Measurements from ENCODE around the gene GSTM2.
"Not testable (repeated sequence)": the region's sequence is repeated elsewhere in the genome, so short reads cannot be mapped to it uniquely, and the experiment has no call there.

Gene GSTM2

DNA sequence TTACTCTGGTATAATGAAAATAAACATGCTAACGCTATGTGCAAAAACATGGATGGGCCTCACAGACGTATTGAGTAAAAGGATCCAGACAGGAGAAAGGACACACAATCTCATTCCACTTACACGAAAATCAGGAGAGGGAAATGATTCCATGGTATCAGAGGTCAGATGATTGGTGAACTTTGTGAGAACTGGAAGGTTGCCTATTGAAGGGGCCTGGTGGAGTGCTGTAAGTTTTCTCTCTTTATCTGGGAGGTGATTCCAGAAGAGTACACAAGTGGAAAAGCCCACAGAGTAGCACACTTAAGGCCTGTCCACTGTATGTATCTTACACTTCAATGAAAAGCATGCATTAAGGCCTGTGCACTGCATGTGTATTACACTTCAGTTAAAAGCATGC lies 9.6 kb downstream of the GSTM2 start:
- DNase-seq (ENCODE audit: low read depth in 2 of 2), result no peak

DNA sequence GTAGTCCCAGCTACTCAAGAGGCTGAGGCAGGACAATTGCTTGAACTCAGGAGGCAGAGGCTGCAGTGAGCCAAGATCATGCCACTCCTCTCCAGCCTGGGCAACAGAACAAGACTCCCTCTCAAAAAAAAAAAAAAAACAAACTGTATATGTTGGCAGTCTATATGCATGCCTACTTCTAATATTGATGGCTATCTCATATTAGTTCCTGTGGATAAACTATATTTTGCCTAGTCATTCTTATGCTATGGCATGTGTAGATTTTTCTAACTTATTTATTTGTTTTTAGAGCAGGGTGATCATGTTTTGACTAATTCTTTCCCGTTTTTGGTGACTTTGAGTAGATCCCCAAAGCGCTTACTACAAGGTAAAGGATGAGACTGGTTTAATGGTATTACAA lies 10.8 kb downstream of the GSTM2 start:
- DNase-seq (ENCODE audit: low read depth in 2 of 2), result not testable (repeated sequence)

DNA sequence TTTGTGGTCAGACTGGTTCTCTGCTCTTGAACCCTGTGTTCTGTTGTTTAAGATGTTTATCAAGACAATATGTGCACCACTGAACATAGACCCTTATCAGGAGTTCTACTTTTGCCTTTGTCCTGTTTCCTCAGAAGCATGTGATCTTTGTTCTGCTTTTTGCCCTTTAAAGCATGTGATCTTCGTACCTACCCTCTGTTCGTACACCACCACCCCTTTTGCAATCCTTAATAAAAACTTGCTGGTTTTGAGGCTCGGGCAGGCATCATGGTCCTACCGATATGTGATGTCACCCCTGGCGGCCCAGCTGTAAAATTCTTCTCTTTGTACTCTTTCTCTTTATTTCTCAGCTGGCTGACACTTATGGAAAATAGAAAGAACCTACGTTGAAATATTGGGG lies 16.9 kb downstream of the GSTM2 start:
- DNase-seq (ENCODE audit: low read depth in 2 of 2), result not testable (repeated sequence)

DNA sequence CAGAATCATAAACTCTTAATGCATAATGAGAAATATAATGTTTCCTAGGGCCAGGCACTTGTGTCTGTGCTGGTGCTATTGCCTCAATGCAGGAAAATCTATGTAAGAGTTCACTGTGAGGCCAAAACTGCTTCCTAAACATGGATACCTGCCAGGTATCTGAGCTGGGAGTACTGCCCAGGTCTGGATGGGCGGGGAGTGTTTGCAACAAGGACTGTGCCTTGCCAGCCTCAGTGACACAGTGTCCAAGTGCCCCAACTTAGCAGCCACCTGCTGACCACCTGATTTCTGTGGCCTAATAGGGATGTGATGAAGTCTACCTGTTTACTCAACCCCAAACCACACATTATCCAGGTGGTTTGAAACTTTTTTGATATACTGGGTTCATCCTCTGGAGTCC lies 17.5 kb downstream of the GSTM2 start:
- DNase-seq (ENCODE audit: low read depth in 2 of 2), result not testable (repeated sequence)

DNA sequence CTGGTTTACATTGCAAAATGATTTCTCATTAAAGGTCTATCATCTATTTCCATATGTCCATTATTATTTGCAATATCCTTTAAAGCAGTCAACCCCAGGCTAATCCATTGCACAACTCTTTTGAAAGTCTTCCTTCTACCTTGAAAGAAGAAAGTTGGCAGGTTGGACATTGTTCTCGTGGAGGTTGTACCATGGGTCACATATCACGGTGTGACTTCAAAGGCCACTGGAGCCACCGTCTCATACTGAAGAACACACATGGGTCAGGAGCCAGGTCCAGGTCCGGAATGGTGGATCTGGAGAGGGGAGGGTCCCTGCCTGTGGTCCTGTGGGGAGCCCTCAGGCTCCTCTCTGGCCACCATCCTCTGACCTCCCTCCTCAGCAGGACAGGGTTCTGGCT lies 18.0 kb downstream of the GSTM2 start:
- DNase-seq (ENCODE audit: low read depth in 2 of 2), result not testable (repeated sequence)

DNA sequence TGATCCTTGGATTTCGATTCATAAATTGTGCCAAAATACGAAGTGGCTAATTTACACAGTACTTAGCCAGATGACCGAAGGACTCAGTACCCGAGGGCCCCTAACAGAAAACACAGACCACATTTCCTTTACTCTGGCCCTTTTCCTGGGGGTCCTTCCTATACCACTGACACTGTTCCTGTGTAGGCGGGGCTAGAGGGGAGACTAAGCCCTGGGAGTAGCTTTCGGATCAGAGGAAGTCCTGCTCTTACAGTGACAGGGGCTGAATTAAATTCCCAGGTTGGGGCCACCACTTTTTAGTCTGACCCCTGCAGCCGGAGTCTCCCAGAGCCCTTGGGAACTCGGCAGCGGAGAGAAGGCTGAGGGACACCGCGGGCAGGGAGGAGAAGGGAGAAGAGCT lies 19.3 kb downstream of the GSTM2 start:
- DNase-seq (ENCODE audit: low read depth in 2 of 2), result not testable (repeated sequence)

DNA sequence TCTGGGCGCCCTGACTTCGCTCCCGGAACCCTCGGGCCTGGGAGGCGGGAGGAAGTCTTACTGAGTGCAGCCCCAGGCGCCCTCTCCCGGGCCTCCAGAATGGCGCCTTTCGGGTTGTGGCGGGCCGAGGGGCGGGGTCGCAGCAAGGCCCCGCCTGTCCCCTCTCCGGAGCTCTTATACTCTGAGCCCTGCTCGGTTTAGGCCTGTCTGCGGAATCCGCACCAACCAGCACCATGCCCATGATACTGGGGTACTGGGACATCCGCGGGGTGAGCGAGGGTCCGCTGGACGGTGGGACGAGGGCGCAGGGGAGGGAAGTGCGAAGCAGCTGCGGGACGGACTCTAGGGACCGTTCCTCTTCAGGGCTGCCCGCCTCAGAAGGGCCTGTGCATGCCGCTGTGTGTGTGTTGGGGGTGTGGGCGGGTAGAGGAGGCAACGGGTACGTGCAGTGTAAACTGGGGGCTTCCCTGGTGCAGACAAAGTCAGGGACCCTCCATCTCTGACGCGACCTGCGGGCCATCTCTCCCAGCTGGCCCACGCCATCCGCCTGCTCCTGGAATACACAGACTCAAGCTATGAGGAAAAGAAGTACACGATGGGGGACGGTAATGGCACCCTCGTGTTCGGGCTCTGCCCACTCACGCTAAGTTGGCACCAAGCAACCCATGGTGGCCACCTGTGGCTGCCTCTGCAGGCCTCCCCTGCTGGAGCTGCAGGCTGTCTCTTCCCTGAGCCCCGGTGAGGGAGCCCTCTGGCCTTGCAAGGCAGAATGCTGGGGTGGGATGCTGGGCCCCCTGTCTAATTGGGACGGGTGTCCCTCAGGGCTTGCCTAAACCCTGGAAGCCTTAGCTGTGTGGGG lies 20.0 kb downstream of the GSTM2 start, which contains the start of gene GSTM1:
TSS of gene GSTM1 (plus strand) at position 177 of the 859 bp plus-strand sequence. CDS start at position 234, 57 bp downstream.
- peak in 1 of 2 donors; percentile 71 for DNase-seq (ENCODE audit: low read depth in 2 of 2)

DNA sequence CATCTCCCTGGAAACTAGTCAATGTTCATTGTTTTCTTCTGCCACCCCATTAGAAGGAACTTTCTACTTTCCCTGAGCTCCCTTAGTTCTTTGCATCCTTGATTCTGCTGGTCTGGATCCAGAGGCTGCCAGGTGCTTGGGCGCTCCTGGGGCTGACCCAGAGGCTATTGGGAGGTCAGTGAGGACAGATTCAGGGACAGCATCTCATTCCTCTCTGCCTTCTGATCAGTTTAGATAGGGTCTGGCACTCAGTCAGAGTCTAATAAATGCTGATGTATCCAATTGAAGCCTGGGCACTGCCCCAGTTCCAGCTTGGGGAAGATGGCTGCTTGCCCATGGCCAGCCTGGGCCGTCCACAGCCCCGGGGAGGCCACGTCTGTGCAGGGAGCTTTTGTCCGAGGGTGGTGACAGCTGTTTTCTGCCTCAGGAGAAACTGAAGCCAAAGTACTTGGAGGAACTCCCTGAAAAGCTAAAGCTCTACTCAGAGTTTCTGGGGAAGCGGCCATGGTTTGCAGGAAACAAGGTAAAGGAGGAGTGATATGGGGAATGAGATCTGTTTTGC lies 22.1 kb downstream of the GSTM2 start:
- no peak for DNase-seq (ENCODE audit: low read depth in 2 of 2)

DNA sequence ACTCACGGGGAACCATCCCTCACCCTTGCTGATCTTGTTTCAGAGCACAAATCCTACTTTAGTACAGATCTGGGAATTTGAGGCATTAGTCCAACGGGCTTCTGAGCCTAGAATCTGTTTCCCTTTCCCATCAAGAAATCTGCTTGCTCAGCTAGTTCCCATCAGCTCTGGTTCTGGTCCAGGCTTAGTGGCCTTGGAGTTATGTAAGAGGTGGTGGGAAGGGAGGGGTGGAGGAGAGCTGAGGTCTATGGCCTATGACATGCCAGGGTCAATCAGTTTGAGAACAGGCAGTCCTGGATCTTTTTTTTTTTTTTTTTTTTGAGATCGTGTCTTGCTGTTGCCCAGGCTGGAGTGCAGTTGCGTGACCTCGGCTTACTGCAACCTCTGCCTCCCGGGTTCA lies 23.9 kb downstream of the GSTM2 start:
- no peak for DNase-seq (ENCODE audit: low read depth in 2 of 2)

DNA sequence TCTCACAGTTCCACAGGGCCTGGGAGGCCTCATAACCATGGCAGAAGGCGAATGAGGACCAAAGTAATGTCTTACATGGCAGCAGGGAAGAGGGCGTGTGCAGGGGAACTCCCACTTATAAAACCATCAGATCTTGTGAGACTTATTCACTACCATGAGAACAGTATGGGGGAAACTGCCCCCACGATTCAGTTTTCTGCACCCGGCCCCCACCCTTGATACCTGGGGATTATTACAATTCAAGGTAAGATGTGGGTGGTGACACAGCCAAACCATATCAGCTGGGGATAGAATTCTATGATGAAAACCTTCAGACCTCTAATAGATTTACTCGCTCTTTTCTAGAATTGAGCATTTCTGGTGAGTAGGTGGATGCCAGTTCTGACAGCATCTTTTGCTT lies 26.5 kb downstream of the GSTM2 start:
- DNase-seq (ENCODE audit: low read depth in 2 of 2), result not testable (repeated sequence)

DNA sequence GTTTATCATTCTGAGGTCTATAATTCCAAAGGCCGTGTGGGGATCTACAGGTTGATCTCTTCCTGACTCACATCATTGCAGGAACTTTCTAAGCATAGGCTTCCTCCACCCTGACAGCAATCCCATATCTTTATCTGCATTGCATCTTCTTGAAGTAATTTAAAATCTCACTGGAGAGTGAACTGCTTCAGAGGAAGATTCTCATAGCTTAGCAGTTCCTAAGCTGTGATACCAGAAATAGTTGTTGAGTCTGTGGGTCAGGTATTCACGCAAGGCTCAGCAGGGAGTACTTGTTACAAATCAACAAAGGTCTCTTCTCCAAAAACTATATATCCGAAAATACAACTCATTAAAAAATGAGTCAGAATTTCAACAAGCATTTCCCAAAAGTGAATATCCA lies 27.3 kb downstream of the GSTM2 start:
- not testable (repeated sequence) for DNase-seq (ENCODE audit: low read depth in 2 of 2)

DNA sequence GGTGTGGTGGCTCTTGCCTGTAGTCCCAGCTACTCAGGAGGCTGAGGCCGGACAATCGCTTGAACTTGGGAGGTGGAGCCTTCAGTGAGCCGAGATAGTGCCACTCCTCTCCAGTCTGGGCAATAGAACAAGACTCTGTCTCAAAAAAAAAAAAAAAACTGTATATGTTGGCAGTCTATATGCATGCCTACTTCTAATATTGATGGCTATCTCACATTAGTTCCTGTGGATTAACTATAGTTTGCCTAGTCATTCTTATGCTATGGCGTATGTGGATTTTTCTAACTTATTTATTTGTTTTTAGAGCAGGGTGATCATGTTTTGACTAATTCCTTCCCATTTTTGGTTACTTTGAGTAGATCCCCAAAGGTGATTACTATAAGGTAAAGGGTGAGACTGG lies 29.2 kb downstream of the GSTM2 start:
- no peak for DNase-seq (ENCODE audit: low read depth in 2 of 2)

DNA sequence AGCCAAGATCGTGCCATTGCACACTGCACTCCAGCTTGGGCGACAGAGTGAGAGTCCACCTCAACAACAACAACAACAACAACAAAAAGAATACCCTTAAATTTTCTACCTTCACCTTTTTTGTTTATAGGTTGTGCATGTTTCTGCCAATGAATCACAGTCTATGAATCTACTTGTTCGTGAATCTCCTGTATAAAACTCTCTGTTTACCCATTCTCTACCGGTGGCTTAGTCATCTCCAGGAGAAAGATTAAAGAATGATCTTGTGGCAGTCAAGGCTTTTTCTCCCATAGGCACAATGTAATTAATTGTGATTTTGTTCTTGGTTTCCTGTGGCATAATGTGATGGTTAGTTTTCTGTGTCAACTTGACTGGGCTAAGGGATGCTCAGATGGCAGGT lies 30.0 kb downstream of the GSTM2 start:
- DNase-seq (ENCODE audit: low read depth in 2 of 2), result not testable (repeated sequence)

DNA sequence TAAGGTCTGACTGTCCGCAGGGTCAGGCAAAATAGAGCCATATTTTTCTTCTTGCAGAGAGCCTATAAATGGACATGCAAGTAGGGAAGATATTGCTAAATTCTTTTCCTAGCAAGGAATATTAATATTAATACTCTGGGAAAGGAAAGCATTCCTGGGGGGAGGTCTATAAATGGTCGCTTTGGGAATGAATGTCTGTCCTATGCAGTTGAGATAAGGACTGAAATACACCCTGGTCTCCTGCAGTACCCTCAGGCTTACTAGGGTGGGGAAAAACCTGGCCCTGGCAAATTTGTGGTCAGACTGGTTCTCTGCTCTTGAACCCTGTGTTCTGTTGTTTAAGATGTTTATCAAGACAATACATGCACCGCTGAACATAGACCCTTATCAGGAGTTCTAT lies 35.1 kb downstream of the GSTM2 start:
- DNase-seq (ENCODE audit: low read depth in 2 of 2), result not testable (repeated sequence)

DNA sequence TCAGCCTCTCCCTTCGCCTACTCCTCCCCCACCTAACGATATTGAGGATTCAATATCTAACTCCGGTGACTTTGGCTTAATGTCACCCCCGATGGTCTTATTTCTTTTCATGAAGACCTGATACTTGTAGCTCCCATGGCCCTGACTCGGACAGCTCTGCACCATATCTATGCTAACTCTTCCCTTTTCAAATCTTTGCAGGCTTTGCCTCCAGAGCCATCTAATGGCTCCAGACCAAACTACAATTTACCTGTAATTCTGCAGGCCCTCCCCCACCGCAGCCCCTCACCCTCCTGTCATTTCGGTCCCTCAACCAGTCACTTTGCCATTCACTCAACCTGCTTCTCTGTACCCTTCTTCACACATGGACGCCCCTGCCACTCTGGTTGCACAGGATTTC lies 36.3 kb downstream of the GSTM2 start:
- DNase-seq (ENCODE audit: low read depth in 2 of 2), result no peak

DNA sequence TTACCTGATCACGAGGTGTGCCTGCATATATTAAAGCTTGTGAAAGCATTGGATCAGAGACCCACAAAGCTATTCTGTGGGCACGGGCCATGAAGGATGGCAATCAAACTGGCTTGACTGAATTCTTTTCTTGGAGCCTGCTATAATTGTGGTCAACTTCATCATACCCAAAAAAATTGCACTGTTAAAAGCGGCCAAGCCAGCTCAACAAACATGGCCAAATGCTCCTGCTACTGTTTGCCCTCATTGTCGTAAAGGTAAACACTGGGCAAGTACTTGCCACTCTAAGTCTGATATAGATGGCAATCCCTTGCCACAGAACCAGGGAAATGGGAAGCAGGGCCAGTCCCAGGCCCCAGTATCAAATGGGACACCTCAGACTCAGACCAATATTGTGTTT lies 37.6 kb downstream of the GSTM2 start:
- DNase-seq (ENCODE audit: low read depth in 2 of 2), result no peak

DNA sequence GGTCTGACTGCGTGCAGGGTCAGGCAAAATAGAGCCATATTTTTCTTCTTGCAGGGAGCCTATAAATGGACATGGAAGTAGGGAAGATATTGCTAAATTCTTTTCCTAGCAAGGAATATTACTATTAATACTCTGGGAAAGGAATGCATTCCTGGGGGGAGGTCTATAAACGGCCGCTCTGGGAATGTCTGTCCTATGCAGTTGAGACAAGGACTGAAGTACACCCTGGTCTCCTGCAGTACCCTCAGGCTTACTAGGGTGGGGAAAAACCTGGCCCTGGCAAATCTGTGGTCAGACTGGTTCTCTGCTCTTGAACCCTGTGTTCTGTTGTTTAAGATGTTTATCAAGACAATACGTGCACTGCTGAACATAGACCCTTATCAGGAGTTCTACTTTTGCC lies 41.1 kb downstream of the GSTM2 start:
- not testable (repeated sequence) for DNase-seq (ENCODE audit: low read depth in 2 of 2)

DNA sequence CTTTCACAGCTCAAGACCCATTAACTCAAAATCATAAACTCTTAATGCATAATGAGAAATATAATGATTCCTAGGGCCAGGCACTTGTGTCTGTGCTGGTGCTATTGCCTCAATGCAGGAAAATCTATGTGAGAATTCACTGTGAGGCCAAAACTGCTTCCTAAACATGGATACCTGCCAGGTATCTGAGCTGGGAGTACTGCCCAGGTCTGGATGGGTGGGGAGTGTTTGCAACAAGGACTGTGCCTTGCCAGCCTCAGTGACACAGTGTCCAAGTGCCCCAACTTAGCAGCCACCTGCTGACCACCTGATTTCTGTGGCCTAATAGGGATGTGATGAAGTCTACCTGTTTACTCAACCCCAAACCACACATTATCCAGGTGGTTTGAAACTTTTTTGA lies 42.0 kb downstream of the GSTM2 start:
- not testable (repeated sequence) for DNase-seq (ENCODE audit: low read depth in 2 of 2)

DNA sequence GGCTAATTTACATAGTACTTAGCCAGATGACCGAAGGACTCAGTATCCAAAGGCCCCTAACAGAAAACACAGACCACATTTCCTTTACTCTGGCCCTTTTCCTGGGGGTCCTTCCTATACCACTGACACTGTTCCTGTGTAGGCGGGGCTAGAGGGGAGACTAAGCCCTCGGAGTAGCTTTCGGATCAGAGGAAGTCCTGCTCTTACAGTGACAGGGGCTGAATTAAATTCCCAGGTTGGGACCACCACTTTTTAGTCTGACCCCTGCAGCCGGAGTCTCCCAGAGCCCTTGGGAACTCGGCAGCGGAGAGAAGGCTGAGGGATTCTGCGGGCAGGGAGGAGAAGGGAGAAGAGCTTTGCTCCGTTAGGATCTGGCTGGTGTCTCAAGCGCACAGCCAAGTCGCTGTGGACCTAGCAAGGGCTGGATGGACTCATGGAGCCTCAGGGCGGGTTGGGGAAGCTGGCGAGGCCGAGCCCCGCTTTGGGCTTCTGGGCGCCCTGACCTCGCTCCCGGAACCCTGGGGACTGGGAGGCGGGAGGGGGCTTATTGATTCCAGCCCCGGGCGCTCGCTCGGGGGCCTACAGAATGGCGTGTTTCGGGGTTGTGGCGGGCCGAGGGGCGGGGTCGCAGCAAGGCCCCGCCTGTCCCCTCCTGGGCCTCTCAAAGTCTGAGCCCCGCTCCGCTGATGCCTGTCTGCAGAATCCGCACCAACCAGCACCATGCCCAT lies 43.9 kb downstream of the GSTM2 start, which contains the start of gene GSTM5:
TSS of gene GSTM5 (plus strand) at position 659 of the 728 bp plus-strand sequence. CDS start at position 721, 62 bp downstream.
- DNase-seq (ENCODE audit: low read depth in 2 of 2), result not testable (repeated sequence)

DNA sequence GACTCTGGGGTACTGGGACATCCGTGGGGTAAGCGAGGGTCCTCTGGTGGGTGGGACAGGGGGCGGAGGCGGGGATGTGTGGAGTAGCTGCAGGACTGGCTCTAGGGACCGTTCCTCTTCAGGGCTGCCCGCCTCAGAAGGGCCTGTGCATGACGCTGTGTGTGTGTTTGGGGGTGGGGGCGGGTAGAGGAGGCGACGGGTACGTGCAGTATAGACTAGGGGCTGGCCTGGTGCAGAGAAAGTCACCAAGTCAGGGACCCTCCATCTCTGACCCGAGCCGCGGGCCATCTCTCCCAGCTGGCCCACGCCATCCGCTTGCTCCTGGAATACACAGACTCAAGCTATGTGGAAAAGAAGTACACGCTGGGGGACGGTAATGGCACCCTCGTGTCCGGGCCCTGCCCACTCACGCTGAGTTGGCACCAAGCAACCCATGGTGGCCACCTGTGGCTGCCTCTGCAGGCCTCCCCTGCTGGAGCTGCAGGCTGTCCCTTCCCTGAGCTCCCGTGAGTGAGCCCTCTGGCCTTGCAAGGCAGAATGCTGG lies 44.5 kb downstream of the GSTM2 start:
- DNase-seq (ENCODE audit: low read depth in 2 of 2), result no peak

DNA sequence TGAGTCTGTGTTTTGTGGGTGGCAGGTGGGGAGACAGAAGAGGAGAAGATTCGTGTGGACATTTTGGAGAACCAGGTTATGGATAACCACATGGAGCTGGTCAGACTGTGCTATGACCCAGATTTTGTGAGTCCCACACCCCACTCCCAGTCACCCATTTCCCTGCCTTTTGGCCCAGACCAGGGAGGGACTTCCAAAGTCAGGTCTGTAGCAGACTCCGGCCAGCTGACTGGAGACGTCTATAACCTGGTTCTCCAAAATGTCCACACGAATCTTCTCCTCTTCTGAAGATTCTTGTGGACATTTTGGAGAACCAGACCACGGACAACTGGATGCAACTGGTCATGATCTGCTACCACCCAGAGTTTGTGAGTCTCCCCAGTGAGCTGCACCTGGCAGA lies 45.8 kb downstream of the GSTM2 start:
- DNase-seq (ENCODE audit: low read depth in 2 of 2), result no peak
